Left lung (tissue), 10 donors: ENCODE measurements around the gene PPM1J. TPM values are rescaled to one million over a fixed set of nuclear protein-coding genes. Genes with fewer than 3 reads are reported as not detected.
A peak's percentile ranks its signal among the peaks of the same experiment; 100 is the strongest.

ENCODE experiments used
- ATAC-seq: fragments of 200-7000 bp; cut with Tn5 transposase; one replicate; pipeline ENCODE4 v1.9.1; 2020; ENCODE audit warnings: moderate library complexity
- DNase-seq, 4 donors: peaks; one replicate each; pipeline ENCODE4 v3.0.0-alpha.2; 2013 to 2020
- H3K27ac ChIP-seq, 2 donors: fragments of 200-600 bp; sonication (generic) in 1 of 2; one replicate each; pipeline versions ENCODE4 v1.5.0 to v1.8.0; 2020 to 2021
- H3K27me3 ChIP-seq, 2 donors: fragments of 200-600 bp; sonication (generic) in 1 of 2; one replicate each; pipeline versions ENCODE4 v1.5.0 to v1.8.0; 2020 to 2021
- H3K36me3 ChIP-seq, 2 donors: fragments of 200-600 bp; sonication (generic) in 1 of 2; one replicate each; pipeline versions ENCODE4 v1.5.0 to v1.8.0; 2020 to 2021
- H3K4me1 ChIP-seq, 2 donors: fragments of 200-600 bp; one replicate each; pipeline ENCODE4 v1.8.0; 2021
- H3K4me3 ChIP-seq, 2 donors: fragments of 200-600 bp; sonication (generic) in 1 of 2; one replicate each; pipeline versions ENCODE4 v1.5.0 to v1.8.0; 2020 to 2021; ENCODE audit warnings: mild to moderate bottlenecking in 1 of 2
- H3K9me3 ChIP-seq, 2 donors: fragments of 200-600 bp; sonication (generic) in 1 of 2; one replicate each; pipeline versions ENCODE4 v1.5.0 to v1.8.0; 2020 to 2021
- intact Hi-C, 2 donors: fragments of 100-400 bp; cut with DNase I; formaldehyde crosslinking; loops; one replicate each; pipeline versions ENCODE4 v1.11.2 to v1.14.2; 2022
- polyA plus RNA-seq, 6 donors: library from polyadenylated mRNA; unstranded; fragments of 120-200 nt; gene quantifications; one replicate each; pipeline ENCODE4 v1.2.1, GENCODE V29; 2013; ENCODE audit not compliant: insufficient read length in 6 of 6
- total RNA-seq, 2 donors: library from RNA; stranded (reverse); fragmentation: NEBNext Ultra II Directional; extraction: Animal tissue kit (Norgen Biotek cat#: 25700); gene quantifications; one replicate each; pipeline ENCODE4 v1.2.1, GENCODE V29; 2021
- TF ChIP-seq, protein P1 (sequence below), 2 donors: fragments of 200-600 bp; sonication (generic) in 1 of 2; IDR thresholded peaks; one replicate each; pipeline versions ENCODE4 v1.5.0 to v1.8.0; 2021; ENCODE audit warnings: antibody characterized with exemption in 2 of 2
- donor health status: DM: no; HTN: yes; CAD: no.
- donor health status: DM: no; HTN: no; CAD: no.

The PPM1J gene
- total and polyA plus RNA-seq, 8 donors: 0.47 to 0.93 (median 0.65) TPM

DNA sequence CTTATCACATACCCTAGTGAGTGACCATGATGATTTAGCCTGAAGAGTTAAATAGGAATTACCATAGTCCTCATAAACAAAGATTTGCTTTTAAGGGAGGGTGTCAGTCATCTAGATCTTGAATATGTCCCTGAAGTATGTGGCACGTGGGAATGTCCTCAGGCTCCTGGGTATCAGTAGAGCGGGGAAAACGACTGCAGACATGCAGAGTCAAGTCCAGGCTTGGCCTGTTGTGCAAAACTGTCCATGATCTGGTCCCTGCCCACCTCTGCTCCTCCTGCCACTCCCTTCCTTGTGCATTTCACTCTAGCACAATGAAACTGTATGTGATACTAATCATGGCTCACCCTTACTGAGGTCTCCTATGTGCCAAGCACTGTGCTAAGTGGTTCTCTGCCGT is 27.8 kb downstream of the PPM1J start:
- intact Hi-C loops: no loop called here
- ATAC-seq (no peak), DNase-seq (no peak)
- H3K27me3 ChIP-seq: no peaks in the 10 kb centered on the region
- H3K4me1 ChIP-seq: no peaks in the 10 kb centered on the region
- peaks cover 0 to 35% of the 10 kb centered on the region in 2 donors for H3K36me3 ChIP-seq
- TF ChIP-seq, protein P1, sequence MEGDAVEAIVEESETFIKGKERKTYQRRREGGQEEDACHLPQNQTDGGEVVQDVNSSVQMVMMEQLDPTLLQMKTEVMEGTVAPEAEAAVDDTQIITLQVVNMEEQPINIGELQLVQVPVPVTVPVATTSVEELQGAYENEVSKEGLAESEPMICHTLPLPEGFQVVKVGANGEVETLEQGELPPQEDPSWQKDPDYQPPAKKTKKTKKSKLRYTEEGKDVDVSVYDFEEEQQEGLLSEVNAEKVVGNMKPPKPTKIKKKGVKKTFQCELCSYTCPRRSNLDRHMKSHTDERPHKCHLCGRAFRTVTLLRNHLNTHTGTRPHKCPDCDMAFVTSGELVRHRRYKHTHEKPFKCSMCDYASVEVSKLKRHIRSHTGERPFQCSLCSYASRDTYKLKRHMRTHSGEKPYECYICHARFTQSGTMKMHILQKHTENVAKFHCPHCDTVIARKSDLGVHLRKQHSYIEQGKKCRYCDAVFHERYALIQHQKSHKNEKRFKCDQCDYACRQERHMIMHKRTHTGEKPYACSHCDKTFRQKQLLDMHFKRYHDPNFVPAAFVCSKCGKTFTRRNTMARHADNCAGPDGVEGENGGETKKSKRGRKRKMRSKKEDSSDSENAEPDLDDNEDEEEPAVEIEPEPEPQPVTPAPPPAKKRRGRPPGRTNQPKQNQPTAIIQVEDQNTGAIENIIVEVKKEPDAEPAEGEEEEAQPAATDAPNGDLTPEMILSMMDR (IDR thresholded peaks at IDR 0.05): no peak
- H3K9me3 ChIP-seq: no peaks in the 10 kb centered on the region
- H3K27ac ChIP-seq: no peak overlapping the region
- H3K4me3 ChIP-seq: no peak overlapping the region

DNA sequence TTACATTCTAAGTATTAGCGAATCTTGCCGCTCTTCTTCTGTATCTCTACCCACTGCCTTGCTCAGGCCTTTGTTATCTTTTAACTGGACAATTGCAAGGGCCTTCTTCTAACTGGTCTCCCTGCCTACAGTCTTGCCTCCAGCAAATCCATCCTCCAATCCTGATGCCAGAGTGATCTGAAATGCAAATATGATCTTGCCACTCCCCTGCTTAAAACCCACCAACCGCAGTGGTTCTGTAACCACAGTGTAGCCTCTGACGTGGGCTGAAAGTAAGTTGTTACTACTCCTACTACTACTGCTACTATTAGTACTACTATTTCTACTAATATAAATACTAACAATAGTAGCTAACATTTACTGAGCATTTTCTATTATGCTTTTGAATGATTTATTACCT is 28.3 kb downstream of the PPM1J start:
- Histone ChIP-seq H3K4me1 (no peaks in the 10 kb centered on the region), H3K27ac (no peak overlapping the region), H3K27me3 (no peaks in the 10 kb centered on the region), H3K36me3 (peaks cover 0 to 30% of the 10 kb centered on the region in 2 donors), H3K9me3 (no peaks in the 10 kb centered on the region), H3K4me3 (no peak overlapping the region)
- DNase-seq: no peak
- intact Hi-C loops: no loop called here
- TF ChIP-seq, protein P1 (IDR thresholded peaks at IDR 0.05): no peak
- no peak for ATAC-seq

DNA sequence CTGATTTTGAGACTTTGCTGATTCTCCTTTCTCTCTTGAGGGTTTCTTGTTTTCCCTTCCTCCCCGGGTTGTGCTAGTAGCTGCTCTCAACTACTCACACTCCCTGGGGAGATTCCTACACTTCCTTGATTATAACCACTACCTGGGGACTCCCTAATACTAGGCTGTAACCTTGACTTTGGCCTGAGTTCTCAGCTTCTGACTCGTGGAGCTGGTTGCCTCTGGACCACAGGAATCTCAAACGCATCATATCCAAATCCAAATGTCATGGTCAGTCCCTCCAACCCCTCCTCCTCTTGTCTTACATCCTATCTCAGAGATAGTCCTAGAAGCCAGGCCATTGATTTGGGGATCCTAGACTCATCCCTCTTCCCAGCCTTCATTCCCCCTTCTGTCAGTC is 28.7 kb downstream of the PPM1J start:
- no peaks in the 10 kb centered on the region for H3K4me1 ChIP-seq
- ATAC-seq (no peak), DNase-seq (no peak)
- intact Hi-C loops: no loop called here
- H3K27ac ChIP-seq: no peak overlapping the region
- no peaks in the 10 kb centered on the region for H3K9me3 ChIP-seq
- H3K4me3 ChIP-seq: no peak overlapping the region
- no peaks in the 10 kb centered on the region for H3K27me3 ChIP-seq
- TF ChIP-seq, protein P1 (IDR thresholded peaks at IDR 0.05): no peak
- H3K36me3 ChIP-seq: peaks cover 0 to 26% of the 10 kb centered on the region in 2 donors

DNA sequence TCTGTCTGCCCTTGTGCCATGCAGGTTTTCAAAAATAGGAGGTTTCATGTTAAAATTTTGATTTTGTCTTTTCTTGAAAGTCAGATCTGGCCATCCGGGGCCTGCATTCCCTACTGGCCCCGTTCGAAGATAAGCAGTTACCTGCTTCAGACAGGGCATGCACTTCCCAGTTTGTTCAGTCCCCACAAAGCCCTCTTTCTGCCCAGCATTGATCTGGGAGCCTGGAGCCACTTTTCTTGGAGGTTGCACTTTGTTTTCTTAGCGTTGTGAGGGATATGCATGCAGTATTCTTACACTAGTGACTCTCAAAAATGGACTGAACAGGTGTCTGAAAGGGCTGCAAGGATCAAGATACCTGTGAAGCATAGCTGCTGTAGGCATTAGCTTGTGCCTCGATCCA is 29.2 kb downstream of the PPM1J start:
- intact Hi-C loops: no loop called here
- ATAC-seq (no peak), DNase-seq (no peak)
- no peaks in the 10 kb centered on the region for H3K4me1 ChIP-seq
- H3K36me3 ChIP-seq: peaks cover 0 to 24% of the 10 kb centered on the region in 2 donors
- TF ChIP-seq, protein P1 (IDR thresholded peaks at IDR 0.05): no peak
- no peak overlapping the region for H3K27ac ChIP-seq
- H3K27me3 ChIP-seq: no peaks in the 10 kb centered on the region
- no peak overlapping the region for H3K4me3 ChIP-seq
- H3K9me3 ChIP-seq: no peaks in the 10 kb centered on the region

DNA sequence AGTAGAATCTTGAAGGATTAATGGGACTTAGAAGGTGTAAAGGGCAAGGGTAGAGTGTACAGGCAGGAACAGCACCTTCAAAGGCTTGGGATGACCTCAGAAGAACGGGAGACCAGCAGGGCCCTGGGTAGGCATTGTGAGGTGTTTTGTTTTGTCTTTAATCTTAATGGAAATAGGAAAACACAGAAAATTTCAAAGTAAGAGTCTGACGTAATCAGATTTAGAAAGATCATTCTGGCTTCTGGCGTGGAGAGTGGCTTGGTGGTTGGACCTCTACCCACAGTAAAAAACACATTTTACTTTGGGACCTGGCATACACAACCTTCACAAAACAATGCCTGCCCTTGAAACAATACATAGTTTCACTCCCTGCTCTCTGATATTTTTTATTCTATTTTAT is 36.5 kb downstream of the PPM1J start:
- Histone ChIP-seq H3K9me3 (no peaks in the 10 kb centered on the region), H3K36me3 (no peaks in the 10 kb centered on the region), H3K27me3 (no peaks in the 10 kb centered on the region), H3K27ac (peak overlapping the region in 1 of 2 donors; percentile 39), H3K4me3 (no peak overlapping the region), H3K4me1 (peaks cover 0 to 30% of the 10 kb centered on the region in 2 donors)
- intact Hi-C loops: loop anchor here in 1 of 2 donors (10.0 kb wide), 1 partner anchor 54 kb away; no protein-coding TSS in a partner anchor
- ATAC-seq (no peak), DNase-seq (no peak)
- TF ChIP-seq, protein P1 (IDR thresholded peaks at IDR 0.05): no peak
